NK-92 (cell line): ENCODE results near the gene TRIOBP.

ENCODE experiments used
- DNase-seq: peaks from one replicate; lab custom pipeline; 2025; ENCODE audit not compliant: unreplicated experiment; lab: John Stamatoyannopoulos, UW

TRIOBP gene

GRCh38 chr22:37731804-37732471 lies 35.1 kb downstream of the TRIOBP start:
- no peak for DNase-seq

GRCh38 chr22:37732699-37733607 lies 36.1 kb downstream of the TRIOBP start:
- DNase-seq, result no peak

- DNase-seq, result no peak
These were observed 37.0 kb downstream of the TRIOBP start for GRCh38 chr22:37733625-37734401.

GRCh38 chr22:37734402-37734700 lies 37.5 kb downstream of the TRIOBP start:
- no peak for DNase-seq

GRCh38 chr22:37734964-37735451 lies 38.2 kb downstream of the TRIOBP start:
- DNase-seq, result no peak

GRCh38 chr22:37739035-37739434 lies 42.2 kb downstream of the TRIOBP start:
- no peak for DNase-seq

- DNase-seq, result no peak
These were observed 42.8 kb downstream of the TRIOBP start for GRCh38 chr22:37739611-37740049.

- DNase-seq, result no peak
These were observed 43.8 kb downstream of the TRIOBP start for GRCh38 chr22:37740455-37741311.

- DNase-seq, result no peak
These were observed 44.5 kb downstream of the TRIOBP start for GRCh38 chr22:37741312-37741795.

GRCh38 chr22:37742376-37743171 lies 45.7 kb downstream of the TRIOBP start:
- DNase-seq, result no peak

- DNase-seq, result no peak
These were observed 47.7 kb downstream of the TRIOBP start for GRCh38 chr22:37744589-37744988.

GRCh38 chr22:37745548-37746365 lies 48.9 kb downstream of the TRIOBP start:
- DNase-seq, result peak; percentile 21

- no peak for DNase-seq
These were observed 49.7 kb downstream of the TRIOBP start for GRCh38 chr22:37746366-37747079.

- DNase-seq, result no peak
These were observed 50.3 kb downstream of the TRIOBP start for GRCh38 chr22:37747080-37747714.

- DNase-seq, result no peak
These were observed 50.9 kb downstream of the TRIOBP start for GRCh38 chr22:37747715-37748100.

GRCh38 chr22:37748659-37749058 lies 51.8 kb downstream of the TRIOBP start:
- DNase-seq, result no peak

GRCh38 chr22:37749226-37749625 lies 52.4 kb downstream of the TRIOBP start:
- no peak for DNase-seq
